ENCODE results near the gene HSF2BP. TPM values are rescaled to one million over a fixed set of nuclear protein-coding genes. Genes with fewer than 3 reads are reported as not detected.

The HSF2BP gene
- total and polyA plus RNA-seq, 2 of the 8 experiments (the other 6 are each of a cell fraction or from before 2014, with no cell fraction given), result 0.51 to 0.93 TPM

DNA sequence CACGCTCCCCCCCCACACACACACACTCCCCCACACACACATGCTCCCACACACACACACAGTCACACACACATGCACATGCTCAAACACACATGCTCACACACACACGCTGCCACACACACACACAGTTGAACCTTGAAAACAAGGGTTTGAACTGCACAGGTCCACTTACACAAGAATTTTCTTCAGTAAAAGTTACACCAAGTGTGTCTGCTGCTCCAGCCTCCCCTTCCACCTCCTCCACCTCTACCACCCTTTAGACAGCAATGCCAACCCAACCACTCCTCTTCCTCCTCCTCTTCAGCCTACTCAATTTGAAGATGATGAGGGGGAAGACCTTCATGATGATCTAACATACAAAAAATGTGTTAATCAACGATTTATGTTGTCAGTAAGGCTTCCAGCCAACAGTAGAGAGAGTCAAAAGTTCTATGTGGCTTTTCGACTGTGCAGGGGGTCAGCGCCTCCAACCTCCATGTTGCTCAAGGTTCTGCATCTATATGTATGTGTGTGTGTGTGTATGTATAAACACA is 26.8 kb downstream of the HSF2BP start (continued):
- TF ChIP-seq, protein P1, sequence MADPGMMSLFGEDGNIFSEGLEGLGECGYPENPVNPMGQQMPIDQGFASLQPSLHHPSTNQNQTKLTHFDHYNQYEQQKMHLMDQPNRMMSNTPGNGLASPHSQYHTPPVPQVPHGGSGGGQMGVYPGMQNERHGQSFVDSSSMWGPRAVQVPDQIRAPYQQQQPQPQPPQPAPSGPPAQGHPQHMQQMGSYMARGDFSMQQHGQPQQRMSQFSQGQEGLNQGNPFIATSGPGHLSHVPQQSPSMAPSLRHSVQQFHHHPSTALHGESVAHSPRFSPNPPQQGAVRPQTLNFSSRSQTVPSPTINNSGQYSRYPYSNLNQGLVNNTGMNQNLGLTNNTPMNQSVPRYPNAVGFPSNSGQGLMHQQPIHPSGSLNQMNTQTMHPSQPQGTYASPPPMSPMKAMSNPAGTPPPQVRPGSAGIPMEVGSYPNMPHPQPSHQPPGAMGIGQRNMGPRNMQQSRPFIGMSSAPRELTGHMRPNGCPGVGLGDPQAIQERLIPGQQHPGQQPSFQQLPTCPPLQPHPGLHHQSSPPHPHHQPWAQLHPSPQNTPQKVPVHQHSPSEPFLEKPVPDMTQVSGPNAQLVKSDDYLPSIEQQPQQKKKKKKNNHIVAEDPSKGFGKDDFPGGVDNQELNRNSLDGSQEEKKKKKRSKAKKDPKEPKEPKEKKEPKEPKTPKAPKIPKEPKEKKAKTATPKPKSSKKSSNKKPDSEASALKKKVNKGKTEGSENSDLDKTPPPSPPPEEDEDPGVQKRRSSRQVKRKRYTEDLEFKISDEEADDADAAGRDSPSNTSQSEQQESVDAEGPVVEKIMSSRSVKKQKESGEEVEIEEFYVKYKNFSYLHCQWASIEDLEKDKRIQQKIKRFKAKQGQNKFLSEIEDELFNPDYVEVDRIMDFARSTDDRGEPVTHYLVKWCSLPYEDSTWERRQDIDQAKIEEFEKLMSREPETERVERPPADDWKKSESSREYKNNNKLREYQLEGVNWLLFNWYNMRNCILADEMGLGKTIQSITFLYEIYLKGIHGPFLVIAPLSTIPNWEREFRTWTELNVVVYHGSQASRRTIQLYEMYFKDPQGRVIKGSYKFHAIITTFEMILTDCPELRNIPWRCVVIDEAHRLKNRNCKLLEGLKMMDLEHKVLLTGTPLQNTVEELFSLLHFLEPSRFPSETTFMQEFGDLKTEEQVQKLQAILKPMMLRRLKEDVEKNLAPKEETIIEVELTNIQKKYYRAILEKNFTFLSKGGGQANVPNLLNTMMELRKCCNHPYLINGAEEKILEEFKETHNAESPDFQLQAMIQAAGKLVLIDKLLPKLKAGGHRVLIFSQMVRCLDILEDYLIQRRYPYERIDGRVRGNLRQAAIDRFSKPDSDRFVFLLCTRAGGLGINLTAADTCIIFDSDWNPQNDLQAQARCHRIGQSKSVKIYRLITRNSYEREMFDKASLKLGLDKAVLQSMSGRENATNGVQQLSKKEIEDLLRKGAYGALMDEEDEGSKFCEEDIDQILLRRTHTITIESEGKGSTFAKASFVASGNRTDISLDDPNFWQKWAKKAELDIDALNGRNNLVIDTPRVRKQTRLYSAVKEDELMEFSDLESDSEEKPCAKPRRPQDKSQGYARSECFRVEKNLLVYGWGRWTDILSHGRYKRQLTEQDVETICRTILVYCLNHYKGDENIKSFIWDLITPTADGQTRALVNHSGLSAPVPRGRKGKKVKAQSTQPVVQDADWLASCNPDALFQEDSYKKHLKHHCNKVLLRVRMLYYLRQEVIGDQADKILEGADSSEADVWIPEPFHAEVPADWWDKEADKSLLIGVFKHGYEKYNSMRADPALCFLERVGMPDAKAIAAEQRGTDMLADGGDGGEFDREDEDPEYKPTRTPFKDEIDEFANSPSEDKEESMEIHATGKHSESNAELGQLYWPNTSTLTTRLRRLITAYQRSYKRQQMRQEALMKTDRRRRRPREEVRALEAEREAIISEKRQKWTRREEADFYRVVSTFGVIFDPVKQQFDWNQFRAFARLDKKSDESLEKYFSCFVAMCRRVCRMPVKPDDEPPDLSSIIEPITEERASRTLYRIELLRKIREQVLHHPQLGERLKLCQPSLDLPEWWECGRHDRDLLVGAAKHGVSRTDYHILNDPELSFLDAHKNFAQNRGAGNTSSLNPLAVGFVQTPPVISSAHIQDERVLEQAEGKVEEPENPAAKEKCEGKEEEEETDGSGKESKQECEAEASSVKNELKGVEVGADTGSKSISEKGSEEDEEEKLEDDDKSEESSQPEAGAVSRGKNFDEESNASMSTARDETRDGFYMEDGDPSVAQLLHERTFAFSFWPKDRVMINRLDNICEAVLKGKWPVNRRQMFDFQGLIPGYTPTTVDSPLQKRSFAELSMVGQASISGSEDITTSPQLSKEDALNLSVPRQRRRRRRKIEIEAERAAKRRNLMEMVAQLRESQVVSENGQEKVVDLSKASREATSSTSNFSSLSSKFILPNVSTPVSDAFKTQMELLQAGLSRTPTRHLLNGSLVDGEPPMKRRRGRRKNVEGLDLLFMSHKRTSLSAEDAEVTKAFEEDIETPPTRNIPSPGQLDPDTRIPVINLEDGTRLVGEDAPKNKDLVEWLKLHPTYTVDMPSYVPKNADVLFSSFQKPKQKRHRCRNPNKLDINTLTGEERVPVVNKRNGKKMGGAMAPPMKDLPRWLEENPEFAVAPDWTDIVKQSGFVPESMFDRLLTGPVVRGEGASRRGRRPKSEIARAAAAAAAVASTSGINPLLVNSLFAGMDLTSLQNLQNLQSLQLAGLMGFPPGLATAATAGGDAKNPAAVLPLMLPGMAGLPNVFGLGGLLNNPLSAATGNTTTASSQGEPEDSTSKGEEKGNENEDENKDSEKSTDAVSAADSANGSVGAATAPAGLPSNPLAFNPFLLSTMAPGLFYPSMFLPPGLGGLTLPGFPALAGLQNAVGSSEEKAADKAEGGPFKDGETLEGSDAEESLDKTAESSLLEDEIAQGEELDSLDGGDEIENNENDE (IDR thresholded peaks at IDR 0.05; ENCODE audit: insufficient replicate concordance, low read length), result no peak
- TF ChIP-seq GTF2F1 (IDR thresholded peaks at IDR 0.05; ENCODE audit: borderline replicate concordance, low read depth, low read length) (no peak), CEBPB (IDR thresholded peaks at IDR 0.05; ENCODE audit: low read depth, low read length) (no peak), GABPA (IDR thresholded peaks at IDR 0.05; ENCODE audit: borderline replicate concordance, insufficient read depth, low read length) (no peak), RXRA (IDR thresholded peaks at IDR 0.05; ENCODE audit: insufficient read depth, low read depth, low read length) (no peak), CBX5 (IDR thresholded peaks at IDR 0.05; ENCODE audit: low read depth, low read length) (no peak), HDAC2 (IDR thresholded peaks at IDR 0.05; ENCODE audit: borderline replicate concordance in 1 of 2, low read depth in 2 of 2, low read length in 2 of 2) (no peak), POLR2A (IDR thresholded peaks at IDR 0.05; ENCODE audit: control extremely low read depth in 1 of 2, low read depth in 2 of 2, low read length in 2 of 2) (no peak), RFX5 (IDR thresholded peaks at IDR 0.05; ENCODE audit: borderline replicate concordance, low read depth, low read length) (no peak), ASH2L (IDR thresholded peaks at IDR 0.05; ENCODE audit: low read length) (no peak), CHD2 (IDR thresholded peaks at IDR 0.05; ENCODE audit: low read length) (no peak), RBBP5 (IDR thresholded peaks at IDR 0.05; ENCODE audit: borderline replicate concordance, low read depth, low read length) (no peak)
